Transverse colon (tissue), 3 donors: Measurements from ENCODE around the gene KIAA0040.

Experiments
- CTCF ChIP-seq, 5 experiments: fragments of 200-600 bp in 3 of 5; fragments of 450-650 bp in 2 of 5; sonication (generic) in 3 of 5; IDR thresholded peaks; 1 replicate in 2 of 5; 2 replicates in 3 of 5; pipeline ENCODE4 v1.5.1; 2016 to 2017; ENCODE audit warnings: antibody characterized with exemption in 5 of 5, inconsistent platforms in 3 of 5, mild to moderate bottlenecking in 2 of 5, moderate library complexity in 1 of 5
- POLR2A ChIP-seq: fragments of 450-650 bp; IDR thresholded peaks from one replicate; pipeline ENCODE4 v1.6.1; 2016; ENCODE audit warnings: antibody characterized with exemption, mild to moderate bottlenecking, moderate library complexity

DNA sequence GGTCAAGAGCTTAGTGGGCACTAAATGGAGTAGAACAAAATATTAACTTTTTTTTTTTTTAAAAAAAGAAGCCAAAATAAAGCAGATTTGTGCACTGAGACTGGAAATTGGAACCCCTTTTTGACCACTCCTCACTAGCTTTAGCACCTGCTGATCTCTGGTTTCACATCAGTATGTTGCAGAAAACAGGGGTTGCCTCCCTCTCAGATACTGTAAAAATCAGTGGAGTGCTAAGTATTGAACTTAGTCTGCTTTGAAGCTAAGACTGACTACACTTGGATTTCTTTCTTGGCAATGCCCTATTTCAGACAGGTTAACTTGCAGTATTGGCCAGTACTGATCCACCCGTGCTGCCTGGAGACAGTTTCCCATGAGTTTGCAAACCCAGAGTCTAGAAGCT lies 2.7 kb upstream of the KIAA0040 start:
- no peak for TF ChIP-seq POLR2A
- TF ChIP-seq CTCF (IDR thresholded peaks at IDR 0.05) = no peak
